Tibial nerve (tissue), 4 donors: ENCODE measurements around the gene ARFGAP2. TPM values are rescaled to one million over a fixed set of nuclear protein-coding genes. Genes with fewer than 3 reads are reported as not detected.

ENCODE experiments used
- DNase-seq, 2 donors: peaks; one replicate each; pipeline ENCODE4 v3.0.0-alpha.2; 2019; ENCODE audit warnings: low spot score in 2 of 2
- H3K27ac ChIP-seq, 4 donors: fragments of 200-600 bp; sonication (generic) in 3 of 4; one replicate each; pipeline ENCODE4 v1.5.1; 2017 to 2019; ENCODE audit warnings: mild to moderate bottlenecking in 1 of 4
- H3K27me3 ChIP-seq, 2 donors: fragments of 200-600 bp; sonication (generic) in 1 of 2; one replicate each; pipeline versions ENCODE4 v1.5.1 to v1.6.0; 2017 to 2019
- H3K36me3 ChIP-seq, 3 donors: fragments of 200-600 bp; sonication (generic); one replicate each; pipeline ENCODE4 v1.5.1; 2018 to 2019
- H3K4me1 ChIP-seq, 4 donors: fragments of 200-600 bp; sonication (generic) in 3 of 4; one replicate each; pipeline ENCODE4 v1.5.1; 2017 to 2019
- H3K4me3 ChIP-seq, 4 donors: fragments of 200-600 bp; sonication (generic) in 3 of 4; one replicate each; pipeline ENCODE4 v1.5.1; 2017 to 2019; ENCODE audit warnings: mild to moderate bottlenecking in 1 of 4, moderate library complexity in 1 of 4
- H3K9me3 ChIP-seq, 4 donors: fragments of 200-600 bp; sonication (generic) in 3 of 4; one replicate each; pipeline ENCODE4 v1.5.1; 2017 to 2019
- EP300 ChIP-seq, 2 donors: sonication (generic); formaldehyde crosslinking; IDR thresholded peaks; one replicate each; pipeline ENCODE4 v1.6.1; 2017; ENCODE audit warnings: antibody characterized with exemption in 2 of 2, mild to moderate bottlenecking in 1 of 2
- POLR2A ChIP-seq, 2 donors: fragments of 450-650 bp; IDR thresholded peaks; one replicate each; pipeline ENCODE4 v1.6.1; 2017; ENCODE audit warnings: antibody characterized with exemption in 2 of 2, mild to moderate bottlenecking in 2 of 2, moderate library complexity in 2 of 2
- WGBS, 2 donors: methylation state at CpG; one replicate each; pipeline ENCODE4 v1.1.5; 2018; 5-methylcytosine and 5-hydroxymethylcytosine counted together
- total RNA-seq, 4 donors: library from RNA; depleted of rRNA; stranded (reverse); fragments of >200 nt; gene quantifications; one replicate each; pipeline ENCODE4 v1.1.0, GENCODE V29; 2016
- TF ChIP-seq, protein P1 (sequence below), 5 experiments: fragments of 200-600 bp in 3 of 5; fragments of 450-650 bp in 2 of 5; sonication (generic) in 3 of 5; IDR thresholded peaks; one replicate each; pipeline ENCODE4 v1.5.1; 2016 to 2019; ENCODE audit warnings: antibody characterized with exemption in 5 of 5, mild to moderate bottlenecking in 3 of 5, moderate library complexity in 2 of 5

The ARFGAP2 gene
- total RNA-seq, 4 donors from 2014 or later: 164 to 209 (median 176) TPM

DNA sequence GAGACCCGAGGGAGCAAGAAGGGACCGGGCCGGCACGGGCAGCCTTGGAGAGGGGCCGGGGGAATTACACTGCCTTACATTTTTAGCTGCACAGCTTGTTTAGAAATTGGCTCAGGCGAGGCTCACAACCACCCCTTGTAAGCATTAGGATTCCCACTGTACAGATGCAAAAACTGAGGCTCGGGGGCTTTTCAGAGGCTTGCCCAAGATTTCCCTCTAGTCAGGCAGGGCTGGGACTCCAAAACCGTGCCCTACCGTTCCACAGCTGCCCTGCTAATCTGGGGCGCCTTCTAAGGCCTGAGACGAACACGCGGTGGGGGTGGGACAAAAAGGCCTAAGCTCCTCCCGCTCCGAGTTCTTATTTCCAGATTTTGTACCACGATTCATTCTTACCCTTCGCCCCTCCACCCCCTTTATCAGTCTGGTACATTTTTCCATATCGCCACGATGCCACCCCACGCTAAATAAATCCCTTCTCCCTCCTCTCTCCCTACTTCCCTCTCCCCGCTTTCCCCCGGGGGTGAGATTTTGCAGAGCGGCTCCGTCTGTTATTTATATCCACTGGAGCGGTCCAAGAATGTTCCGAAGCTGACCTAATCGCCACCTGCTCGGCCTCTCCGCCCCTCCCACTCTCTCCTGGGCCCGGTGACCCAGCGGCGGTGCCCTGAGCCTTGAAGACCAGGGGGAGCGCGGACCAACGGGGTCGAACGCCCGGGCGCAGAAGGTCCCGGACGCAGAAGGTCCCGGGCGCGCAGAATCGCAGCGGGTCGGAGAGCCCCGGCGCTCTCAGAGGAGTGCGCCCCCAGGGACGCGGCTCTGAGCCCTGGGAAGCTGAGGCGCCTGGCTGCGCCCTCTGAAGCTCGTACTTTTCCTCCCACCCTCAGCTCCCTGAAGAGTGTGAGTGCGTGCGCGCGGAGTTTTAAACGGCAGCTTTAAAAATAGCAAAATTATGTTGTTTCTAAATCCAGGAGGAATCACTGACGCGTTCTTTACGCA lies 10.3 kb upstream of the ARFGAP2 start:
- Histone ChIP-seq H3K36me3 (peaks cover 0 to 14% (median 0%) of the 10 kb centered on the region in 3 donors), H3K9me3 (no peaks in the 10 kb centered on the region), H3K27me3 (no peaks in the 10 kb centered on the region), H3K4me3 (peak overlapping the region; percentile 47 to 84 (median 78)), H3K4me1 (peaks cover 0 to 60% (median 30%) of the 10 kb centered on the region in 4 donors), H3K27ac (peak overlapping the region; percentile 86 to 93 (median 88))
- TF ChIP-seq, protein P1, sequence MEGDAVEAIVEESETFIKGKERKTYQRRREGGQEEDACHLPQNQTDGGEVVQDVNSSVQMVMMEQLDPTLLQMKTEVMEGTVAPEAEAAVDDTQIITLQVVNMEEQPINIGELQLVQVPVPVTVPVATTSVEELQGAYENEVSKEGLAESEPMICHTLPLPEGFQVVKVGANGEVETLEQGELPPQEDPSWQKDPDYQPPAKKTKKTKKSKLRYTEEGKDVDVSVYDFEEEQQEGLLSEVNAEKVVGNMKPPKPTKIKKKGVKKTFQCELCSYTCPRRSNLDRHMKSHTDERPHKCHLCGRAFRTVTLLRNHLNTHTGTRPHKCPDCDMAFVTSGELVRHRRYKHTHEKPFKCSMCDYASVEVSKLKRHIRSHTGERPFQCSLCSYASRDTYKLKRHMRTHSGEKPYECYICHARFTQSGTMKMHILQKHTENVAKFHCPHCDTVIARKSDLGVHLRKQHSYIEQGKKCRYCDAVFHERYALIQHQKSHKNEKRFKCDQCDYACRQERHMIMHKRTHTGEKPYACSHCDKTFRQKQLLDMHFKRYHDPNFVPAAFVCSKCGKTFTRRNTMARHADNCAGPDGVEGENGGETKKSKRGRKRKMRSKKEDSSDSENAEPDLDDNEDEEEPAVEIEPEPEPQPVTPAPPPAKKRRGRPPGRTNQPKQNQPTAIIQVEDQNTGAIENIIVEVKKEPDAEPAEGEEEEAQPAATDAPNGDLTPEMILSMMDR (IDR thresholded peaks at IDR 0.05): no peak
- TF ChIP-seq EP300 (IDR thresholded peaks at IDR 0.05) (peak; percentile 67 to 70), POLR2A (IDR thresholded peaks at IDR 0.05) (peak; percentile 22 to 51)
- WGBS, 2 donors: 1 to 3% methylated on average over 54 to 56 of the region's 63 CpGs
- DNase-seq: peak; percentile 50 to 54

GRCh38 chr11:47186076-47186699 lies 9.5 kb upstream of the ARFGAP2 start, which contains the start of gene PACSIN3:
Gene PACSIN3, minus strand, starts transcription at chr11:47186434. Its CDS starts 3,707 bp downstream, at chr11:47182727.
- H3K9me3 ChIP-seq: no peaks in the 10 kb centered on the region
- peak within 1 kb of the TSS; percentile 47 to 84 (median 78) for H3K4me3 ChIP-seq
- no peaks in the 10 kb centered on the region for H3K27me3 ChIP-seq
- peak; percentile 37 to 49 for TF ChIP-seq POLR2A (IDR thresholded peaks at IDR 0.05)
- TF ChIP-seq, protein P1 (IDR thresholded peaks at IDR 0.05): peak in 3 of 5 experiments; percentile 14 to 35 (median 18)
- TF ChIP-seq EP300 (IDR thresholded peaks at IDR 0.05): no peak
- H3K36me3 ChIP-seq: peaks cover 0 to 14% (median 0%) of the 10 kb centered on the region in 3 donors
- H3K27ac ChIP-seq: peak within 1 kb of the TSS; percentile 86 to 99 (median 92)
- peaks cover 0 to 60% (median 30%) of the 10 kb centered on the region in 4 donors for H3K4me1 ChIP-seq
- WGBS, 2 donors: 0% methylated on average over 27 to 48 of the region's 80 CpGs
- DNase-seq: no peak

GRCh38 chr11:47185305-47186075 lies 8.8 kb upstream of the ARFGAP2 start:
- 2 to 5% methylated on average over 23 to 40 of the region's 50 CpGs for WGBS, 2 donors
- no peaks in the 10 kb centered on the region for H3K9me3 ChIP-seq
- TF ChIP-seq, protein P1 (IDR thresholded peaks at IDR 0.05): no peak
- peak in 1 of 2 donors; percentile 79 for TF ChIP-seq EP300 (IDR thresholded peaks at IDR 0.05)
- peak; percentile 46 to 61 for TF ChIP-seq POLR2A (IDR thresholded peaks at IDR 0.05)
- peak overlapping the region; percentile 47 to 84 (median 78) for H3K4me3 ChIP-seq
- DNase-seq: peak in 1 of 2 donors; percentile 24
- peak overlapping the region; percentile 86 to 99 (median 92) for H3K27ac ChIP-seq
- H3K4me1 ChIP-seq: peaks cover 0 to 60% (median 30%) of the 10 kb centered on the region in 4 donors
- H3K27me3 ChIP-seq: no peaks in the 10 kb centered on the region
- H3K36me3 ChIP-seq: peaks cover 0 to 20% (median 0%) of the 10 kb centered on the region in 3 donors

DNA sequence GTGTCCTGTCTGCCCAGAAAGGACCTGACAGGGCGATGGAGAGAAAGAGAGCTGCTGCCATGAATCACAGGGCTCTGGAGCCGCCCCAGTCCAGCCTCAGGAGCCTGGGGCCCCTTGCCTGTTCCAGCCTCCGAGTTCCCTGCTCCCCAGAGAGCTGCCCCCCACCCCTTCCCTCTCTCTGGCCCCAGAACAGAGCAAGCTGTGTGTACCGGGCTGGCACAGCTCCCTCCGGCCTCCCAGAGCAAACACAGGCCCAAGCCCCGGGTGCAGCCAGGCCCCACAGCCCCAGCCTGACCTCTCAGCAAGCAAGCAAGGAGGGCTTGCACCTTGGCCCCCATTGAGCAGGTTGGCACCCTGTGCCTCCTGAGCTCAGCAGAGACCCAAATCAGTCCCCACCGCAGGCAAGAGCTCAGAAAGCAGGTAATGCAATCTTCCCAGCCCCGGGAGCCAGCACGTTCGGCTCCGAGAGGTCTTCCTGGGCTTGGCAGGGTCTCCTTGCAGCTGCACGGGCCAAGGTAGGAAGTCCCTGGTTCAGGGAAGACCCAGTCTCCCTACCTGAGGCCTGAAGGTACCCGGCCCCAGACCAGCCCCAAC lies 8.1 kb upstream of the ARFGAP2 start:
- Histone ChIP-seq H3K36me3 (peaks cover 0 to 26% (median 0%) of the 10 kb centered on the region in 3 donors), H3K4me1 (peaks cover 0 to 66% (median 30%) of the 10 kb centered on the region in 4 donors), H3K9me3 (no peaks in the 10 kb centered on the region), H3K27me3 (no peaks in the 10 kb centered on the region), H3K27ac (peak overlapping the region; percentile 86 to 99 (median 92)), H3K4me3 (peak overlapping the region; percentile 47 to 84 (median 78))
- TF ChIP-seq, protein P1 (IDR thresholded peaks at IDR 0.05): no peak
- TF ChIP-seq POLR2A (IDR thresholded peaks at IDR 0.05): no peak
- 9 to 42% methylated on average over 6 to 7 of the region's 13 CpGs for WGBS, 2 donors
- DNase-seq: no peak
